Gastroesophageal sphincter (tissue), 4 donors: ENCODE data around the gene FAM53B. TPM values are rescaled to one million over a fixed set of nuclear protein-coding genes. Genes with fewer than 3 reads are reported as not detected.

Source experiments
- ATAC-seq: fragments of 150-250 bp; one replicate; pipeline ENCODE4 v1.9.1; 2016; ENCODE audit warnings: mild to moderate bottlenecking, moderate library complexity
- H3K27ac ChIP-seq, 4 donors: fragments of 200-600 bp; sonication (generic) in 3 of 4; 1 replicate in 3 of 4; 2 replicates in 1 of 4; pipeline ENCODE4 v1.5.1; 2016 to 2019
- H3K27me3 ChIP-seq: fragments of 200-600 bp; sonication (generic); one replicate; pipeline ENCODE4 v1.5.1; 2019
- H3K36me3 ChIP-seq, 2 donors: fragments of 200-600 bp; sonication (generic); one replicate each; pipeline ENCODE4 v1.5.1; 2019; ENCODE audit warnings: control low read depth in 1 of 2
- H3K4me1 ChIP-seq, 3 donors: fragments of 200-600 bp; sonication (generic); 1 replicate in 2 of 3; 2 replicates in 1 of 3; pipeline ENCODE4 v1.5.1; 2016 to 2019; ENCODE audit warnings: control low read depth in 2 of 3
- H3K4me3 ChIP-seq, 2 donors: fragments of 200-600 bp; sonication (generic); one replicate each; pipeline ENCODE4 v1.5.1; 2019; ENCODE audit warnings: mild to moderate bottlenecking in 1 of 2, moderate library complexity in 1 of 2
- H3K9me3 ChIP-seq, 3 donors: fragments of 200-600 bp; sonication (generic); one replicate each; pipeline ENCODE4 v1.5.1; 2017 to 2019; ENCODE audit warnings: control low read depth in 2 of 3
- CTCF ChIP-seq, 4 experiments: fragments of 200-600 bp in 2 of 4; fragments of 450-650 bp in 2 of 4; sonication (generic) in 1 of 4; IDR thresholded peaks; one replicate each; pipeline ENCODE4 v1.5.1; 2017 to 2019; ENCODE audit warnings: antibody characterized with exemption in 4 of 4, mild to moderate bottlenecking in 2 of 4, moderate library complexity in 2 of 4
- EP300 ChIP-seq: sonication (generic); formaldehyde crosslinking; IDR thresholded peaks from one replicate; pipeline ENCODE4 v1.6.1; 2017; ENCODE audit warnings: antibody characterized with exemption, mild to moderate bottlenecking
- POLR2A ChIP-seq, 2 donors: fragments of 450-650 bp; IDR thresholded peaks; one replicate each; pipeline ENCODE4 v1.6.1; 2017; ENCODE audit warnings: antibody characterized with exemption in 2 of 2, mild to moderate bottlenecking in 2 of 2, moderate library complexity in 1 of 2
- POLR2AphosphoS5 ChIP-seq: sonication (generic); formaldehyde crosslinking; IDR thresholded peaks from one replicate; pipeline ENCODE4 v1.6.1; 2017; ENCODE audit warnings: antibody characterized with exemption
- WGBS, 2 donors: methylation state at CpG; one replicate each; pipeline ENCODE4 v1.1.5; 2018; ENCODE audit warnings: low coverage in 1 of 2; 5-methylcytosine and 5-hydroxymethylcytosine counted together
- total RNA-seq, 4 donors: library from RNA; depleted of rRNA; stranded (reverse); fragments of >200 nt; gene quantifications; one replicate each; pipeline ENCODE4 v1.1.0, GENCODE V29; 2016

FAM53B gene
- total RNA-seq, 4 donors from 2014 or later = 24.5 to 33.0 (median 30.2) TPM

- H3K27ac ChIP-seq = peak overlapping the region in 3 of 4 donors; percentile 42 to 69 (median 65)
- no peaks in the 10 kb centered on the region for H3K9me3 ChIP-seq
- WGBS, 2 donors = no CpG with 5 or more reads among the region's 20 CpGs
- H3K27me3 ChIP-seq = no peaks in the 10 kb centered on the region
- no peak for ATAC-seq
- peaks cover 0 to 78% (median 32%) of the 10 kb centered on the region in 3 donors for H3K4me1 ChIP-seq
- H3K4me3 ChIP-seq = no peak overlapping the region
- no peaks in the 10 kb centered on the region for H3K36me3 ChIP-seq
- TF ChIP-seq CTCF (IDR thresholded peaks at IDR 0.05) (no peak), EP300 (no peak), POLR2A (IDR thresholded peaks at IDR 0.05) (no peak), POLR2AphosphoS5 (no peak)
Measured at GRCh38 chr10:124642088-124642710, 102.0 kb downstream of the FAM53B start.

DNA sequence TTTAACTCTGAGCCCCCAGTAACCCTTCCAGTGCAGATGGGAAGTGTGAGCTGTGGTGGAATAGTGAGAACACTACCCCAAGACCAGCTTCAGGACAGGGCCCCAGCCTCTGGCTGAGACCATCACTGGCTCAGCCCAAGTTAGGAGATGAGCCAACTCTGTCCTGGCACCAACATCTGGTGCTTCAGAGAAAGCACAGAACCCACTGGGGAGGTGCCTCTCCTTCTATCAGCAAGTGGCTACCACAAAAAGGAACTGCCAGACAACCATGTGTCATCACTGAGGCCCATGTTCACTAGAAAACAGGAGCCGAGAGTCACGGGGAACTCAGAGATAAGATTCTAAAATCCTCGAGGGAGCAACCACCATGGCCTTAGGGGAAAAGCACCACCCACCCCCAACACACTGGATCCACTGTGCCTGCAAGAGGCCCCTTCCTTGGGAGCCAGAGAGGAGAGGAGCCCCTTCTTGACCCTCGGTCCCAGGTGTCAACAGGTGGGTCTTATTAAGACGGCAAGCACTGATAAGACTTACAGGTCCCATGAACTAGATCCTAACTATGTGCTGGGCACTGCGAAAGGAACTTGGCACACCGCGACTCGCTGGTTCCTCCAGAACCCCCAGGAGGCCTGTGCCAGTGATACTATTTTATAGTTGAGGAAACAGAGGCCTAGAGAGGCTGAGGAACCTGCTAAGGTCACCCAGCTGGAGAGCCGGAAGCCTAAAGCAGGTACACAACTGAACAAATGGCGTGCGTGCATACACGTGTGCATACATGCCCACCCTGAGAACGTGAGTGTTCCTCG lies 102.7 kb downstream of the FAM53B start:
- Histone ChIP-seq H3K27me3 (no peaks in the 10 kb centered on the region), H3K36me3 (peaks cover 0 to 2% of the 10 kb centered on the region in 2 donors), H3K4me1 (peaks cover 0 to 71% (median 28%) of the 10 kb centered on the region in 3 donors), H3K4me3 (no peak overlapping the region), H3K27ac (peak overlapping the region in 3 of 4 donors; percentile 64 to 69 (median 65)), H3K9me3 (no peaks in the 10 kb centered on the region)
- ATAC-seq = peak; percentile 57
- 59 to 61% methylated on average over 6 to 14 of the region's 15 CpGs for WGBS, 2 donors
- TF ChIP-seq CTCF (IDR thresholded peaks at IDR 0.05) (no peak), POLR2AphosphoS5 (peak; percentile 9)

- TF ChIP-seq EP300 (no peak), CTCF (IDR thresholded peaks at IDR 0.05) (no peak), POLR2A (IDR thresholded peaks at IDR 0.05) (no peak), POLR2AphosphoS5 (no peak)
- peak; percentile 51 for ATAC-seq
- WGBS, 2 donors = 25 to 66% methylated on average over 5 to 13 of the region's 20 CpGs
- Histone ChIP-seq H3K36me3 (peaks cover 0 to 3% of the 10 kb centered on the region in 2 donors), H3K4me1 (peaks cover 0 to 63% (median 25%) of the 10 kb centered on the region in 3 donors), H3K4me3 (no peak overlapping the region), H3K9me3 (no peaks in the 10 kb centered on the region), H3K27ac (peak overlapping the region in 3 of 4 donors; percentile 64 to 69 (median 65)), H3K27me3 (no peaks in the 10 kb centered on the region)
Measured at GRCh38 chr10:124640538-124641231, 103.5 kb downstream of the FAM53B start.

DNA sequence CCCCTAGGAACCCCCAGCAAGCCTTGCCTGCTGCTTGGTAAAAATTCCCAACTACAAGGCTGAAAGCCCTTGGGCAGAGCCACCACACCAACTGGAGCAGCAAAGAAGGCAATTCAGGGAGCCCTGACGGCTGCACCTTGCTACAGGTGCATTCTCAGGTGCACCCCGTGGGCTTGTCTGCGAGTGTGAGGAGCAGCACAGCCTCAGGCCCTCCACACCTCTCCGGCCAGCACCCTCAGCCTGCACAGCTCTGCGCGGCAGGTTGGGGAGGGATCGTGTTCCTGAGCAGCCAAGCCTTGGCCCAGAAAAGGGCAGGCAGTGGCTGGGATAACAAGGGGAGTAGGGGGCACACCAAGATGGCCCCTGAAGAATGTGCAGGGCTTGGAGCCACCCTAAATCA lies 104.1 kb downstream of the FAM53B start:
- H3K4me3 ChIP-seq = no peak overlapping the region
- peaks cover 0 to 3% of the 10 kb centered on the region in 2 donors for H3K36me3 ChIP-seq
- no peak for TF ChIP-seq POLR2A (IDR thresholded peaks at IDR 0.05)
- no peak for TF ChIP-seq EP300
- TF ChIP-seq POLR2AphosphoS5 = no peak
- TF ChIP-seq CTCF (IDR thresholded peaks at IDR 0.05) = no peak
- H3K27ac ChIP-seq = peak overlapping the region in 2 of 4 donors; percentile 64 to 69
- H3K9me3 ChIP-seq = no peaks in the 10 kb centered on the region
- no CpG with 5 or more reads among the region's 7 CpGs for whole genome bisulfite sequencing, 2 donors
- H3K27me3 ChIP-seq = no peaks in the 10 kb centered on the region
- no peak for ATAC-seq
- peaks cover 0 to 57% (median 25%) of the 10 kb centered on the region in 3 donors for H3K4me1 ChIP-seq
